HepG2 (cell line): ENCODE results near the gene CAPZB. TPM values are rescaled to one million over a fixed set of nuclear protein-coding genes. Genes with fewer than 3 reads are reported as not detected.

Experiments used
- ATF7-NPFF ChIP-seq: sonication (generic); formaldehyde crosslinking; IDR thresholded peaks from 2 replicates; pipeline ENCODE4 v1.8.1; 2023; ENCODE audit warnings: mild to moderate bottlenecking, low read depth, missing genetic modification reagents, moderate library complexity
- HHEX ChIP-seq: IDR thresholded peaks from 2 replicates; pipeline ENCODE4 v1.6.1; 2016; ENCODE audit warnings: control low read depth
- IKZF1 ChIP-seq: fragments of 450-650 bp; IDR thresholded peaks from 2 replicates; pipeline ENCODE4 v1.7.1; 2016
- MAZ ChIP-seq, 2 experiments: sonication (generic) in 1 of 2; formaldehyde crosslinking in 1 of 2; IDR thresholded peaks; 2 replicates each; pipeline versions ENCODE4 v1.5.0 to v1.6.1; 2012 to 2020; ENCODE audit warnings: low read depth in 2 of 2, mild to moderate bottlenecking in 2 of 2, borderline replicate concordance in 1 of 2, improper control_type of control experiment in 1 of 2, low read length in 1 of 2, missing genetic modification reagents in 1 of 2, moderate library complexity in 1 of 2
- POGZ ChIP-seq: sonication (generic); formaldehyde crosslinking; IDR thresholded peaks from 2 replicates; pipeline ENCODE4 v1.4.0; 2020; ENCODE audit warnings: mild to moderate bottlenecking, missing genetic modification reagents
- ZBTB42 ChIP-seq: sonication (generic); formaldehyde crosslinking; IDR thresholded peaks from 2 replicates; pipeline ENCODE4 v1.5.0; 2020; ENCODE audit warnings: mild to moderate bottlenecking, missing genetic modification reagents
- ZNF10 ChIP-seq: sonication (generic); formaldehyde crosslinking; IDR thresholded peaks from 2 replicates; pipeline ENCODE4 v1.4.0; 2020; ENCODE audit warnings: mild to moderate bottlenecking, low read depth, missing genetic modification reagents, borderline replicate concordance
- ZNF253 ChIP-seq: sonication (generic); formaldehyde crosslinking; IDR thresholded peaks from 2 replicates; pipeline ENCODE4 v1.8.0; 2022; ENCODE audit warnings: mild to moderate bottlenecking, missing genetic modification reagents, borderline replicate concordance
- ZNF317 ChIP-seq: sonication (generic); formaldehyde crosslinking; IDR thresholded peaks from 2 replicates; pipeline ENCODE4 v1.5.0; 2020; ENCODE audit warnings: mild to moderate bottlenecking, missing genetic modification reagents
- ZNF562 ChIP-seq: sonication (generic); formaldehyde crosslinking; IDR thresholded peaks from 2 replicates; pipeline ENCODE4 v1.8.0; 2022; ENCODE audit warnings: missing genetic modification reagents, borderline replicate concordance
- ZNF7 ChIP-seq: IDR thresholded peaks from 2 replicates; pipeline ENCODE4 v1.6.1; 2016; ENCODE audit warnings: missing biosample characterization, missing genetic modification reagents
- ZNF780A ChIP-seq: sonication (generic); formaldehyde crosslinking; IDR thresholded peaks from 2 replicates; pipeline ENCODE4 v1.8.0; 2022; ENCODE audit warnings: mild to moderate bottlenecking, missing genetic modification reagents, moderate library complexity
- polyA plus RNA-seq, 8 experiments: library from polyadenylated mRNA; depleted of rRNA in 3 of 8; stranded (reverse) in 7 of 8; unstranded in 1 of 8; fragments of >200 nt; fragmentation: Illumina TruSeq in 4 of 8; extraction: Trizol in 4 of 8; gene quantifications; 2 replicates each; pipeline versions ENCODE4 v1.2.1 to v1.2.3, GENCODE V29; 2011 to 2016; ENCODE audit warnings: low read depth in 4 of 8, missing spikeins in 1 of 8, mixed read lengths in 1 of 8; ENCODE audit not compliant: insufficient read depth in 1 of 8
- total RNA-seq, 5 experiments: library from RNA; depleted of rRNA; stranded (reverse); fragments of >200 nt; fragmentation: Illumina TruSeq; extraction: Trizol; gene quantifications; 2 replicates each; pipeline ENCODE4 v1.2.3, GENCODE V29; 2016; ENCODE audit warnings: low read depth in 1 of 5
- TF ChIP-seq, protein P1 (sequence below): sonication (generic); formaldehyde crosslinking; IDR thresholded peaks from 2 replicates; pipeline ENCODE4 v1.5.1; 2020; ENCODE audit warnings: mild to moderate bottlenecking, missing genetic modification reagents, moderate library complexity
- TF ChIP-seq, protein P2 (sequence below): sonication (generic); formaldehyde crosslinking; IDR thresholded peaks from 2 replicates; pipeline ENCODE4 v1.5.1; 2020; ENCODE audit warnings: missing genetic modification reagents, mild to moderate bottlenecking, borderline replicate concordance

Gene CAPZB
- total and polyA plus RNA-seq, 2 of the 13 experiments (the other 11 are each of a cell fraction or from before 2014, with no cell fraction given) = 58.9 to 76.9 TPM

DNA sequence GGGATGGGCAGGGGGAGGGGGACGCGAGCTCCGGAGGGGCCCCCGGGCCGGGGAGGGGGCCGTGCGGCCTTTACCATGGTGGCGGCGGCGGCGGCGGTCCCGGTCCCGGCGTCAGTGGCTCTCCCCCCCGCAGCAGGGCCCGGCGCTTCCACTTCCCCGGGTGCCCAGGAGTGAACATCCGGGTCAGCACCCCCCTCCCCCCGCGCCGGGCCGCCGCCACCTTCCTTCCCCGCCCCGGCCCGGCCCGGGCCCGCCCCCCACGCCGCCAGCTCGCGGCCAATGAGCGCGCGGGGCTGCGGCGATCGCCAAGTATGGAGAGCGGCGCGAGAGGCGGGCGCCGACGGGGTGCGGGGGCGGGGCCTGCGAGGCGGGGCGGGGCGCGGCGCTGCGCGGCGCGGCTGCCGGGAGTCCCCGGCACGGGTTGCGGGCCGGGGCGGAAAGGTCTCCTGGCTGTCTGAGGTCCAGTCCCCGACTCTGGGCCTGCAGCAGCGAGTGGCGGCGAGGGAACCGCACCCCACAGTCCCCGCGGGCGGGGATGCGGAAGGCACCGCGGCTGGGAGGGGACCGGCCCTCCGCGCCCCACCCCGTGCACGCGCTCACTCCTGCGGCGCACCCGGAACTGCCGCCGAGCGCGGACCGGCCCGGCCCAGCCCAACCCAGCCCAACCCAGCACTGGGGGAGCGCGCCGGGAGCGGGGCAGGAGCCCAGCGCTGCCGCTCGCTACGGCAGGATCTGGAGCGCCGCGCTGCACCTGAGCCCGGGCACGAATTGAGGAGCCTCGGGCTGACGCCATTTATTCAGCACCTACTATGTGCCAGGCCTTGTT, at the start of gene CAPZB (continued):
- TF ChIP-seq, protein P1, sequence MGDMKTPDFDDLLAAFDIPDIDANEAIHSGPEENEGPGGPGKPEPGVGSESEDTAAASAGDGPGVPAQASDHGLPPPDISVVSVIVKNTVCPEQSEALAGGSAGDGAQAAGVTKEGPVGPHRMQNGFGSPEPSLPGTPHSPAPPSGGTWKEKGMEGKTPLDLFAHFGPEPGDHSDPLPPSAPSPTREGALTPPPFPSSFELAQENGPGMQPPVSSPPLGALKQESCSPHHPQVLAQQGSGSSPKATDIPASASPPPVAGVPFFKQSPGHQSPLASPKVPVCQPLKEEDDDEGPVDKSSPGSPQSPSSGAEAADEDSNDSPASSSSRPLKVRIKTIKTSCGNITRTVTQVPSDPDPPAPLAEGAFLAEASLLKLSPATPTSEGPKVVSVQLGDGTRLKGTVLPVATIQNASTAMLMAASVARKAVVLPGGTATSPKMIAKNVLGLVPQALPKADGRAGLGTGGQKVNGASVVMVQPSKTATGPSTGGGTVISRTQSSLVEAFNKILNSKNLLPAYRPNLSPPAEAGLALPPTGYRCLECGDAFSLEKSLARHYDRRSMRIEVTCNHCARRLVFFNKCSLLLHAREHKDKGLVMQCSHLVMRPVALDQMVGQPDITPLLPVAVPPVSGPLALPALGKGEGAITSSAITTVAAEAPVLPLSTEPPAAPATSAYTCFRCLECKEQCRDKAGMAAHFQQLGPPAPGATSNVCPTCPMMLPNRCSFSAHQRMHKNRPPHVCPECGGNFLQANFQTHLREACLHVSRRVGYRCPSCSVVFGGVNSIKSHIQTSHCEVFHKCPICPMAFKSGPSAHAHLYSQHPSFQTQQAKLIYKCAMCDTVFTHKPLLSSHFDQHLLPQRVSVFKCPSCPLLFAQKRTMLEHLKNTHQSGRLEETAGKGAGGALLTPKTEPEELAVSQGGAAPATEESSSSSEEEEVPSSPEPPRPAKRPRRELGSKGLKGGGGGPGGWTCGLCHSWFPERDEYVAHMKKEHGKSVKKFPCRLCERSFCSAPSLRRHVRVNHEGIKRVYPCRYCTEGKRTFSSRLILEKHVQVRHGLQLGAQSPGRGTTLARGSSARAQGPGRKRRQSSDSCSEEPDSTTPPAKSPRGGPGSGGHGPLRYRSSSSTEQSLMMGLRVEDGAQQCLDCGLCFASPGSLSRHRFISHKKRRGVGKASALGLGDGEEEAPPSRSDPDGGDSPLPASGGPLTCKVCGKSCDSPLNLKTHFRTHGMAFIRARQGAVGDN = peak; percentile 70
- TF ChIP-seq ZNF253 (no peak), ZNF7 (CRISPR knock-in tag) (no peak), HHEX (CRISPR knock-in tag) (no peak), MAZ (IDR thresholded peaks at IDR 0.05; ENCODE audit: borderline replicate concordance, low read depth, low read length) (peak; percentile 31; the same call in 1 of the 2 replicates), MAZ (CRISPR knock-in tag; IDR thresholded peaks at IDR 0.05; ENCODE audit: low read depth) (peak; percentile 87), ZBTB42 (CRISPR knock-in tag) (no peak; the same call in 1 of the 2 replicates), ATF7-NPFF (CRISPR knock-in tag) (peak; percentile 80; the same call in 1 of the 2 replicates), ZNF562 (CRISPR knock-in tag) (no peak), POGZ (CRISPR knock-in tag) (no peak), ZNF10 (CRISPR knock-in tag) (no peak), ZNF780A (CRISPR knock-in tag) (no peak), ZNF317 (no peak), IKZF1 (no peak)
- TF ChIP-seq, protein P2, sequence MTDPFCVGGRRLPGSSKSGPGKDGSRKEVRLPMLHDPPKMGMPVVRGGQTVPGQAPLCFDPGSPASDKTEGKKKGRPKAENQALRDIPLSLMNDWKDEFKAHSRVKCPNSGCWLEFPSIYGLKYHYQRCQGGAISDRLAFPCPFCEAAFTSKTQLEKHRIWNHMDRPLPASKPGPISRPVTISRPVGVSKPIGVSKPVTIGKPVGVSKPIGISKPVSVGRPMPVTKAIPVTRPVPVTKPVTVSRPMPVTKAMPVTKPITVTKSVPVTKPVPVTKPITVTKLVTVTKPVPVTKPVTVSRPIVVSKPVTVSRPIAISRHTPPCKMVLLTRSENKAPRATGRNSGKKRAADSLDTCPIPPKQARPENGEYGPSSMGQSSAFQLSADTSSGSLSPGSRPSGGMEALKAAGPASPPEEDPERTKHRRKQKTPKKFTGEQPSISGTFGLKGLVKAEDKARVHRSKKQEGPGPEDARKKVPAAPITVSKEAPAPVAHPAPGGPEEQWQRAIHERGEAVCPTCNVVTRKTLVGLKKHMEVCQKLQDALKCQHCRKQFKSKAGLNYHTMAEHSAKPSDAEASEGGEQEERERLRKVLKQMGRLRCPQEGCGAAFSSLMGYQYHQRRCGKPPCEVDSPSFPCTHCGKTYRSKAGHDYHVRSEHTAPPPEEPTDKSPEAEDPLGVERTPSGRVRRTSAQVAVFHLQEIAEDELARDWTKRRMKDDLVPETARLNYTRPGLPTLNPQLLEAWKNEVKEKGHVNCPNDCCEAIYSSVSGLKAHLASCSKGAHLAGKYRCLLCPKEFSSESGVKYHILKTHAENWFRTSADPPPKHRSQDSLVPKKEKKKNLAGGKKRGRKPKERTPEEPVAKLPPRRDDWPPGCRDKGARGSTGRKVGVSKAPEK (CRISPR knock-in tag) = no peak
- TF ChIP-seq, all 625 proteins: peak for 143
